Stimulated activated effector memory CD8-positive, alpha-beta T cell treated with anti-CD3 and anti-CD28 coated beads, Interleukin-12 subunit alpha, Interleukin-12 subunit beta, amount 100 ng/mL, for 72 hours (primary cell): Measurements from ENCODE around the gene LRRC7.
"Not testable (repeated sequence)": the region's sequence is repeated elsewhere in the genome, so short reads cannot be mapped to it uniquely, and the experiment has no call there.

Experiments
- ATAC-seq: fragments of 150-1000 bp; cut with Tn5 transposase; 2 replicates; pipeline ENCODE4 v1.10.0; 2021
- DNase-seq, 2 donors: peaks; one replicate each; pipeline ENCODE4 v3.0.0; 2021 to 2022; ENCODE audit warnings: low spot score in 2 of 2
- H3K27ac Mint-ChIP-seq: one replicate; pipeline ENCODE4 v1.8.0; 2022; ENCODE audit warnings: mild to moderate bottlenecking, mixed read lengths
- H3K36me3 Mint-ChIP-seq: one replicate; pipeline ENCODE4 v1.8.0; 2022; ENCODE audit warnings: mild to moderate bottlenecking, mixed read lengths
- H3K4me1 Mint-ChIP-seq: one replicate; pipeline ENCODE4 v1.8.0; 2022; ENCODE audit warnings: mixed read lengths
- H3K4me3 Mint-ChIP-seq: one replicate; pipeline ENCODE4 v1.8.0; 2022; ENCODE audit warnings: mild to moderate bottlenecking, mixed read lengths
- H3K9me3 Mint-ChIP-seq: one replicate; pipeline ENCODE4 v1.8.0; 2022; ENCODE audit warnings: mixed read lengths

Gene LRRC7

GRCh38 chr1:69706473-69706872 lies 138.8 kb downstream of the LRRC7 start:
- Mint-ChIP-seq H3K27ac (no peak overlapping the region), H3K9me3 (peaks cover 10% of the 10 kb centered on the region), H3K4me1 (no peaks in the 10 kb centered on the region), H3K4me3 (no peak overlapping the region), H3K36me3 (no peaks in the 10 kb centered on the region)
- DNase-seq: no peak
- no peak for ATAC-seq

DNA sequence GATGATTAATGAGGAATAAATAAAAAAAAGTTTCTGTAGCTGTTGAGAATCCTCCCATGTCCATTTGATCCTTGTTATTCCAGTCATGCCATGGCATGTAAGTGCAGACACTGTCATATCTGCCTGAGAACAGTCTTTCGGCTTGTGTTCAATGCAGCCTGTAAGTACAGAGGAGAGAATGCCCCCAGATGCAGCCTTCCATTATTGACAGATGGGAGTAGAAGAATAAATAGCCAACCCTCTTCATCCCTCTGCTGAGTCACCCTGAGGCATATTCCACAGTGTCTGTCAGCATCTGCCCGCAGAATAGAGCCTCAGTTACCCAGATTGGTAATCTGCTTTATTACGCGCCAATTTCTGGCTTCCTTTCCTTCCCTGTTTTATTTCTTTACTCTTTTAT lies 139.4 kb downstream of the LRRC7 start:
- Mint-ChIP-seq H3K9me3 (peaks cover 10% of the 10 kb centered on the region), H3K4me3 (no peak overlapping the region), H3K36me3 (no peaks in the 10 kb centered on the region), H3K27ac (no peak overlapping the region), H3K4me1 (no peaks in the 10 kb centered on the region)
- DNase-seq (no peak), ATAC-seq (no peak)

DNA sequence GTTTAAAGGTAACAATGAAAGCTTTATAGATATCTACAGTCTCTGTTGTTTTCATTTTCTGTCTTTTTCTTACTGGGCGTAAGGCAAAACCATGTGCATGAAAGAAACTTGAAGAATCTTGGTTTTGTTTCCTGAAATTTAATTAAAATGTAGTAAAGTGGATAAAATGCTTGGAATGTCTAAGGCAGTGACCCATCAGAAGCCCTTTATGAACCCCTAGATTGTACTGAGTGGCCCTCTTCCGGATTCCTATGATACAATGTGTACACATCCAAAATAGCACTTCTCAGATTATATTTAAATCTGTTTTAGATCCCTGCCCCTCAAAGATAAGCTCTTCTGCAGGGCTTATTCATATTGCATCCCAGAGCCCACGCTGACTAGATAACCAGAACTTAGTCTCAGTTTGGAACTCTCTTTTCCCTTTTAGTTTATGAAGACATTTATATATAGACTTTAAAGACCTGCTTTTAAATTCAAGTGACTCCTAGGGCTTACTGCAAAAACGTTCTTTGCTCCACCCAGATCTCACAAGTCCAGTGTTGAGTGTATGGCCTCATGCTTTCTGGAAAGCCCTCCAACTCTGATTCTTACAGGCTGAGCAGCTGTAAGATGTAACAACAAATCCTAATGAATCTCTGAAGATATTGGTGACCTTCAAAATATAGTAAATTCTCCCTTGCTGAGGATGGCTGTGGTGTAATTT lies 142.9 kb downstream of the LRRC7 start:
- ATAC-seq (no peak), DNase-seq (no peak)
- H3K4me1 Mint-ChIP-seq: no peaks in the 10 kb centered on the region
- H3K4me3 Mint-ChIP-seq: no peak overlapping the region
- peaks cover 14% of the 10 kb centered on the region for H3K9me3 Mint-ChIP-seq
- no peaks in the 10 kb centered on the region for H3K36me3 Mint-ChIP-seq
- H3K27ac Mint-ChIP-seq: no peak overlapping the region

- H3K9me3 Mint-ChIP-seq: peaks cover 14% of the 10 kb centered on the region
- H3K4me3 Mint-ChIP-seq: no peak overlapping the region
- no peak overlapping the region for H3K27ac Mint-ChIP-seq
- no peaks in the 10 kb centered on the region for H3K36me3 Mint-ChIP-seq
- H3K4me1 Mint-ChIP-seq: no peaks in the 10 kb centered on the region
- DNase-seq (no peak), ATAC-seq (no peak)
Measured at GRCh38 chr1:69711190-69711930, 143.6 kb downstream of the LRRC7 start.

DNA sequence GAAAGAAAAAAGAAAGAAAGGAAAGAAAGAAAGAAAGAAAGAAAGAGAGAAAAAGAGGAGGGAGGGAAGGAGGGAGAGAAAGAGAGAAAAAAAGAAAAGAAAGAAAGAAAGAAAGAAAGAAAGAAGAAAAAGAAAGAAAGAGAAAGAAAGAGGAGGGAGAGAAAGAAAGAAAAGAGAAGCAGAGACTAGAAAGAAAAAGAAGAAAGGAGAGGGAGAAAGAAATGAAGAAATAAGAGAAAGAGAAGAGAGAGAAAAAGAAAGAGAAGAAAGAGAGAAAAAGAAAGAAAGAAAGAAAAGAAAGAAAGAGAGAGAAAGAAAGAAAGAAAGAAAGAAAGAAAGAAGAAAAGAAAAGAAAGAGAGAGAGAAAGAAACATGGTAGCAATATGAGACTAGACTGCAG lies 150.1 kb downstream of the LRRC7 start:
- not testable (repeated sequence) for H3K36me3 Mint-ChIP-seq, DNase-seq, ATAC-seq, H3K4me1 Mint-ChIP-seq, H3K4me3 Mint-ChIP-seq, H3K27ac Mint-ChIP-seq
- peaks cover 25% of the 10 kb centered on the region for H3K9me3 Mint-ChIP-seq

DNA sequence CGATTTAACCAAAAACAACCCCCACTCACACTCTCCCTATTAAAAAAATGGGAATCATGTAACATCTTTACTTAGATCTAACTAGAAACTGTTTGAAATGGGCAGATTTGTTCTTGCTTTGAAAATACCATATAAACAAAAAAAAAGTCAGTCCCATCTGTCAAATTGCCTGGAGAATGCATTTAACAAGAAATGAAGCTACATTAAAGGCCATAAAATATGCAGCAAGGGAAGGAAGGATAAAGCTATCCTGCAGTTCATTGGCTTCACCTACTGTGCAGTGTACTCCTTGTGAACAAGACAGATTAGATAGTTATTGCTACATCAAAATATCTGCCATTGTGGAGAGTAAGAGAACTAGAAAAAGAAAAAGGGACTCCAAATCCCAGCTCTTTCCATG lies 160.5 kb downstream of the LRRC7 start:
- no peak overlapping the region for H3K27ac Mint-ChIP-seq
- H3K4me3 Mint-ChIP-seq: no peak overlapping the region
- H3K4me1 Mint-ChIP-seq: no peaks in the 10 kb centered on the region
- peaks cover 9% of the 10 kb centered on the region for H3K9me3 Mint-ChIP-seq
- DNase-seq: no peak
- H3K36me3 Mint-ChIP-seq: no peaks in the 10 kb centered on the region
- ATAC-seq: no peak

- no peak for ATAC-seq
- no peak overlapping the region for H3K4me3 Mint-ChIP-seq
Measured at GRCh38 chr1:69733061-69733460, 165.3 kb downstream of the LRRC7 start.

DNA sequence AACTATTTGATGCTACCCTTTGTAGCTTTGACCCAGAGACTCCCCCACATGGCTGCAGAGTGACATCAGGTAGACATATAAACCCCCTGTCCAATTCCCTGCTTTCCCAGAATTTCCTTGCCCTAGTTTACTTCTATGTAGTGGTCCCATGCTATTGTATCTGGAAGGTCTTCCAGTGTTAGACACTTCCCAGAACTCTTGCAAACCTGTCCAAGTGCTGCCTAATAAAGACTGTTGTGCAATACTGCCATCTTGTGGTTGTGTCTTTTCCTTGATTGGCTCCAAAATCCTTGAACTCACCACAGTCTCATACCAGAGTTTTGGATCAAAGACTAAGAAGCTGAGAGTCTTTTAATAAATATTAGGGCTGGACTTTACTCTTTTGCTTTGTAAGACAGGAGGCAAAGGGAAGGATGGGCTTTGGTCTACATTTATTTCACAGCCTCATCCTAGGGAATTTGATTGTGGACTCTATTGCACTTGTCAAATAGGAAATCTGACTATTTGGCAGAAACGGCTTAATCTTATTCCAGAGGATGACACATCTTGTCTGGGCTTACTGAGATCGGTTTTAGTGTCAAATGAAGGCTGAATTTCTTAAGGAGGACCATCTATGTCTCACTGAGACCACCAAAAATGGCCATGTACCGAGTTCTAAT lies 169.9 kb downstream of the LRRC7 start:
- H3K4me3 Mint-ChIP-seq: no peak overlapping the region
- H3K36me3 Mint-ChIP-seq: no peaks in the 10 kb centered on the region
- peaks cover 4% of the 10 kb centered on the region for H3K9me3 Mint-ChIP-seq
- no peaks in the 10 kb centered on the region for H3K4me1 Mint-ChIP-seq
- no peak for DNase-seq
- no peak overlapping the region for H3K27ac Mint-ChIP-seq
- no peak for ATAC-seq

More at GRCh38 chr1:69733061-69733460, 165.3 kb downstream of the LRRC7 start:
- no peak for DNase-seq
- Mint-ChIP-seq H3K4me1 (no peaks in the 10 kb centered on the region), H3K36me3 (no peaks in the 10 kb centered on the region), H3K9me3 (peaks cover 3% of the 10 kb centered on the region), H3K27ac (no peak overlapping the region)

DNA sequence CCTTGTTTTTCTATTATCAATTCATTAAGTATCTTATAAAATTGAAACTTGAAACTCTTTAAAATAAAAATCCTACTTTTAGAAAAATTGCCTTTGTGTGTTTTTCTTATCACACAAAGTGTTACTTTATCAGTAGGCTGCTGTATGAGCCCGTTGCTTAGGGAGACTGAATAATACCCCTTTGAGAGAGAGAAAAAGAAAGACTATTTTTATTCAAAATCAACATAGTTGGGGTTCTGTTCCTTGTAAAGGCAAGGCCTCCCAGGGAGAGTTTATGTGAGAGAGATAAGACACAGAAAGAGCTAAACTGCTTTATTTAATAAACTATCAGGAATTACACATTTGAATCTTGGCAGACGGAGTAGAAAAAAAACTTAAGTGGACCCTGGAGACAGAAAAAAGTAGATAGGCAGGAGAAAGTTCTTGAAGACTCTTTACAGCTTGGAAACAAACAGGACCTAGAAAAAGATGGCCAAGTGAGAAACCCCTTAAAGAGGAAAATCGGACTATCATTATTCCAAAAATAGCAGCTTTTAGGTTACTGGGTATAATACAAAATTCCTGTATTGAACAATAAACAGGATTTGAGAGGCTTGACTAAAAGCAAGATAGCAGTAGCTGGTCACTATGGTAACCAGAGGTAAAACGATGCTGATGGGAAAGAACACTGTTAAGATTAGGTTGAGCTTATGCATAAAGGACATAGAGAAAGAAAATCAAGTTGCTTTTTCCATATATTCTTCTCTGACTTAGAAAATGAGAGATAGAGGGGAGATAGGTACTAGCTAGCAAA lies 170.9 kb downstream of the LRRC7 start:
- DNase-seq: no peak
- Mint-ChIP-seq H3K4me3 (no peak overlapping the region), H3K9me3 (peaks cover 4% of the 10 kb centered on the region), H3K36me3 (no peaks in the 10 kb centered on the region), H3K27ac (no peak overlapping the region), H3K4me1 (no peaks in the 10 kb centered on the region)
- ATAC-seq: no peak

DNA sequence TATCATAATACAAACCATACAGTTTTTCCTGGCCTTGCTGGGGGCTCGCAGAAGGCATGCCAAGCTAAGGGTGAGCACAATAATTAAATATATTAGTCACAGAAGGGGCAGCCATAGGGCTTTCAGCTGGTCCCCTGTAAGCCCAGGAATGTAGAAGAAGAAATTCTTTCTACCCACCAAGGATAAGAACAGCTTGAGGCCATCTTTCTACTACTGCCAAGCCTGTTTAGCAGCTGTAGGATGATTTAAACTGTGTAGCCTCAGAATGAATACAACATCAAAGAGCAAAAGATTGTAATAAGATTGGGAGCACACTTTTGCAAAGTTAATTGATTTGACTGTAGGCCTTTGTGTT lies 171.5 kb downstream of the LRRC7 start:
- no peak for DNase-seq
- no peak for ATAC-seq
- no peaks in the 10 kb centered on the region for H3K36me3 Mint-ChIP-seq
- H3K4me3 Mint-ChIP-seq: no peak overlapping the region
- H3K27ac Mint-ChIP-seq: no peak overlapping the region
- H3K4me1 Mint-ChIP-seq: no peaks in the 10 kb centered on the region
- H3K9me3 Mint-ChIP-seq: peaks cover 4% of the 10 kb centered on the region

- no peaks in the 10 kb centered on the region for H3K4me1 Mint-ChIP-seq
- H3K9me3 Mint-ChIP-seq: peaks cover 4% of the 10 kb centered on the region
- H3K4me3 Mint-ChIP-seq: no peak overlapping the region
- no peak for DNase-seq
- no peak overlapping the region for H3K27ac Mint-ChIP-seq
- no peaks in the 10 kb centered on the region for H3K36me3 Mint-ChIP-seq
- ATAC-seq: no peak
Measured at GRCh38 chr1:69743146-69743545, 175.4 kb downstream of the LRRC7 start.

GRCh38 chr1:69744381-69744780 lies 176.7 kb downstream of the LRRC7 start:
- DNase-seq (no peak), ATAC-seq (no peak)
- H3K4me3 Mint-ChIP-seq: no peak overlapping the region
- no peaks in the 10 kb centered on the region for H3K36me3 Mint-ChIP-seq
- no peaks in the 10 kb centered on the region for H3K4me1 Mint-ChIP-seq
- H3K27ac Mint-ChIP-seq: no peak overlapping the region
- peaks cover 7% of the 10 kb centered on the region for H3K9me3 Mint-ChIP-seq

- peaks cover 8% of the 10 kb centered on the region for H3K9me3 Mint-ChIP-seq
- no peak overlapping the region for H3K4me3 Mint-ChIP-seq
- no peaks in the 10 kb centered on the region for H3K36me3 Mint-ChIP-seq
- ATAC-seq: no peak
- no peaks in the 10 kb centered on the region for H3K4me1 Mint-ChIP-seq
- no peak overlapping the region for H3K27ac Mint-ChIP-seq
- DNase-seq: no peak
Measured at GRCh38 chr1:69747207-69747606, 179.5 kb downstream of the LRRC7 start.

DNA sequence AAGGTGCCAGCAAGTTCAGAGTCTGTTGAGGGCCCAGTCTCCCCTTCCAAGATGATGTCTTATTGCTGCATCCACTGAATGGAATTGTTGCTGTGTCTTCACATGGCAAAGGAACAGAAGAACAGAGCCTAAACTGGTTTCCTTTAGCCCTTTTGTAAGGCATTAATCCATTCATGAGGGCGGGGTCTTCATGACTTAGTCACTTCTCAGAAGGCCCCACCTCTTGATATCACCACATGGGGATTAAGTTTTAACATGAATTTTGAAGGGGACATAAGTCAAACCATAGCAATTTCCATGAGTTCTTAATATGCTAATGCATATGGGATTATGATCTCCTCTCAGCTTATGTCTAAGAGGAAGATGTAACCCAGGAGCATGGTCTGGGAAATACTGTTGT lies 182.9 kb downstream of the LRRC7 start:
- H3K4me1 Mint-ChIP-seq: no peaks in the 10 kb centered on the region
- no peak overlapping the region for H3K4me3 Mint-ChIP-seq
- H3K36me3 Mint-ChIP-seq: no peaks in the 10 kb centered on the region
- H3K9me3 Mint-ChIP-seq: peaks cover 15% of the 10 kb centered on the region
- DNase-seq (no peak), ATAC-seq (no peak)
- no peak overlapping the region for H3K27ac Mint-ChIP-seq

DNA sequence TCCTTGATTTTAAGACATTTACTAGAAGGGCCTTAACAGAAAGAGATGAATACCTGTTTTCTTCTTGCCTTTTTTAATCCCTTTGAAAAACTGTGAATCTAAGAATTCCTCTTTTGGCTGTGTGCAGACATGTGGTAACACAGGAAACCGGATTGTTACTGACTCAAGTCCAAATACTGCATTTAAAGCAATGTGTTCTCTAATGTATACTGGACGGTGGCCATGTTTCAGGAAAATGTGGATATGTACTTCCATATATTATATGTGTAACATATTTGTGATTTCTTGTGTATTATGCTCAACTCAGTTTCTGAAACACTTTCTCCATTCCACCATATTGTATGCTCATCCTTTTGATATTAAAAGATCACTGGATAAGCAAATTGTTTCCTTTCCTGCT lies 185.1 kb downstream of the LRRC7 start:
- Mint-ChIP-seq H3K36me3 (no peaks in the 10 kb centered on the region), H3K9me3 (peaks cover 29% of the 10 kb centered on the region), H3K4me3 (no peak overlapping the region), H3K27ac (no peak overlapping the region), H3K4me1 (no peaks in the 10 kb centered on the region)
- DNase-seq (no peak), ATAC-seq (no peak)
